Fibroblast of lung (primary cell): ENCODE data around the gene SDHB. TPM values are rescaled to one million over a fixed set of nuclear protein-coding genes. Genes with fewer than 3 reads are reported as not detected.

Source experiments
- DNase-seq, 2 donors: peaks; one replicate each; pipeline versions ENCODE4 v3.0.0 to v3.0.0-alpha.2; 2010; ENCODE audit warnings: low read depth in 2 of 2
- H2AFZ ChIP-seq: 2 replicates; pipeline ENCODE4 v1.5.1; 2012; ENCODE audit warnings: low read length, control low read depth, inconsistent platforms
- H3K27ac ChIP-seq: 2 replicates; pipeline ENCODE4 v1.5.1; 2011; ENCODE audit warnings: low read length, control low read depth; ENCODE audit not compliant: insufficient read depth
- H3K27me3 ChIP-seq: 2 replicates; pipeline ENCODE4 v1.5.1; 2011; ENCODE audit warnings: mild to moderate bottlenecking, low read length; ENCODE audit not compliant: control insufficient read depth, insufficient read depth
- H3K36me3 ChIP-seq: 2 replicates; pipeline ENCODE4 v1.5.1; 2011; ENCODE audit warnings: low read length; ENCODE audit not compliant: control insufficient read depth, insufficient read depth
- H3K4me1 ChIP-seq: 2 replicates; pipeline ENCODE4 v1.5.1; 2011; ENCODE audit warnings: low read length; ENCODE audit not compliant: control insufficient read depth, insufficient read depth; ENCODE audit errors: extremely low read depth
- H3K4me2 ChIP-seq: 2 replicates; pipeline ENCODE4 v1.5.1; 2011; ENCODE audit warnings: low read length, control low read depth; ENCODE audit not compliant: insufficient read depth; ENCODE audit errors: extremely low read depth
- H3K4me3 ChIP-seq, 4 experiments: fragments of 200-600 bp in 1 of 4; sonication (generic) in 1 of 4; replicated peaks in 1 of 4; 2 replicates each; pipeline ENCODE4 v1.5.1; 2011 to 2016; ENCODE audit warnings: low read length in 4 of 4, low read depth in 3 of 4, mild to moderate bottlenecking in 3 of 4, control low read depth in 2 of 4, inconsistent platforms in 1 of 4, mixed read lengths in 1 of 4; ENCODE audit not compliant: insufficient read depth in 1 of 4; ENCODE audit errors: control extremely low read depth in 1 of 4
- H3K79me2 ChIP-seq: 2 replicates; pipeline ENCODE4 v1.5.1; 2012; ENCODE audit warnings: mild to moderate bottlenecking, low read length, inconsistent platforms; ENCODE audit not compliant: control insufficient read depth, insufficient read depth
- H3K9ac ChIP-seq: 2 replicates; pipeline ENCODE4 v1.5.1; 2011; ENCODE audit warnings: mild to moderate bottlenecking, low read length, control low read depth; ENCODE audit not compliant: insufficient read depth
- H3K9me3 ChIP-seq: 2 replicates; pipeline ENCODE4 v1.5.1; 2012; ENCODE audit warnings: low read depth, low read length; ENCODE audit not compliant: control insufficient read depth, insufficient read depth
- H4K20me1 ChIP-seq: 2 replicates; pipeline ENCODE4 v1.5.1; 2011; ENCODE audit warnings: low read length; ENCODE audit not compliant: control insufficient read depth, insufficient read depth; ENCODE audit errors: extremely low read depth
- EZH2 ChIP-seq: IDR thresholded peaks from 2 replicates; pipeline ENCODE4 v1.5.1; 2012; ENCODE audit warnings: low read length, control low read depth, mild to moderate bottlenecking; ENCODE audit errors: missing control alignments
- polyA plus RNA-seq, 2 donors: library from polyadenylated mRNA; depleted of rRNA in 1 of 2; stranded (reverse) in 1 of 2; unstranded in 1 of 2; fragments of >200 nt; gene quantifications; 2 replicates each; pipeline ENCODE4 v1.2.1, GENCODE V29; 2011 to 2012; ENCODE audit warnings: missing spikeins in 1 of 2
- total RNA-seq: library from RNA; depleted of rRNA; stranded (reverse); fragments of >200 nt; gene quantifications from 2 replicates; pipeline ENCODE4 v1.2.1, GENCODE V29; 2014
- TF ChIP-seq, protein P1 (sequence below), 2 donors: IDR thresholded peaks in 1 of 2; conservative IDR thresholded peaks in 1 of 2; 1 replicate in 1 of 2; 2 replicates in 1 of 2; pipeline ENCODE4 v1.5.1; 2011 to 2012; ENCODE audit warnings: low read length in 2 of 2, control low read depth in 1 of 2, inconsistent platforms in 1 of 2, low read depth in 1 of 2, mild to moderate bottlenecking in 1 of 2

SDHB gene
- total and polyA plus RNA-seq, 2 donors (not counting 1 experiment from before 2014, with no cell fraction given), result 136 to 170 TPM

DNA sequence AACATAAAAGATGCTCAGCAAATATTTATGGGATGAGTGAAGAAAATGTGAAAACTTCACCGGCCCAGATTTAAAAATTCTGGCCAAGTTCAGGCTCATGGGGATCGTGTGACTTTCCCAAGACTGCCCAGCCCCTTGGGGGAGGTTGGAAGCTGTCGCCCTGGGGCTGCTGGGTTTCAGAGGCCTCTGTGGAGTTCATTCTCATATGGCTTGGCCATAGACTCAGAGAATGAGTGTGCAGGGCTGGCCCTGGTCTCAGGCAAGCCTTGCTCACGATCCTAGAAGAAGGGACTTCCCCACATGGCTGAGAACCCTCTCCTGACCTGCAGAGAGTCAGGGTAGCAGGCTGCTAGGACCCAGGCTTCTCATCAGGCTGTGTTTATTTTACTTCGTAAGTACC is 40.8 kb upstream of the SDHB start:
- Histone ChIP-seq H3K27ac (no peak overlapping the region), H2AFZ (no peak overlapping the region), H3K4me3 (no peak overlapping the region), H3K4me1 (no peaks in the 10 kb centered on the region), H4K20me1 (no peaks in the 10 kb centered on the region), H3K4me2 (no peak overlapping the region), H3K79me2 (no peaks in the 10 kb centered on the region), H3K9ac (no peak overlapping the region), H3K36me3 (no peaks in the 10 kb centered on the region), H3K9me3 (no peaks in the 10 kb centered on the region), H3K27me3 (peaks cover 3% of the 10 kb centered on the region)
- no peak for DNase-seq
- TF ChIP-seq, protein P1, sequence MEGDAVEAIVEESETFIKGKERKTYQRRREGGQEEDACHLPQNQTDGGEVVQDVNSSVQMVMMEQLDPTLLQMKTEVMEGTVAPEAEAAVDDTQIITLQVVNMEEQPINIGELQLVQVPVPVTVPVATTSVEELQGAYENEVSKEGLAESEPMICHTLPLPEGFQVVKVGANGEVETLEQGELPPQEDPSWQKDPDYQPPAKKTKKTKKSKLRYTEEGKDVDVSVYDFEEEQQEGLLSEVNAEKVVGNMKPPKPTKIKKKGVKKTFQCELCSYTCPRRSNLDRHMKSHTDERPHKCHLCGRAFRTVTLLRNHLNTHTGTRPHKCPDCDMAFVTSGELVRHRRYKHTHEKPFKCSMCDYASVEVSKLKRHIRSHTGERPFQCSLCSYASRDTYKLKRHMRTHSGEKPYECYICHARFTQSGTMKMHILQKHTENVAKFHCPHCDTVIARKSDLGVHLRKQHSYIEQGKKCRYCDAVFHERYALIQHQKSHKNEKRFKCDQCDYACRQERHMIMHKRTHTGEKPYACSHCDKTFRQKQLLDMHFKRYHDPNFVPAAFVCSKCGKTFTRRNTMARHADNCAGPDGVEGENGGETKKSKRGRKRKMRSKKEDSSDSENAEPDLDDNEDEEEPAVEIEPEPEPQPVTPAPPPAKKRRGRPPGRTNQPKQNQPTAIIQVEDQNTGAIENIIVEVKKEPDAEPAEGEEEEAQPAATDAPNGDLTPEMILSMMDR (conservative IDR thresholded peaks at IDR 0.05 in 1 of 2, IDR thresholded peaks at IDR 0.05 in 1 of 2; ENCODE audit: low read depth in 1 of 2, low read length in 2 of 2), result no peak
- no peak for TF ChIP-seq EZH2

DNA sequence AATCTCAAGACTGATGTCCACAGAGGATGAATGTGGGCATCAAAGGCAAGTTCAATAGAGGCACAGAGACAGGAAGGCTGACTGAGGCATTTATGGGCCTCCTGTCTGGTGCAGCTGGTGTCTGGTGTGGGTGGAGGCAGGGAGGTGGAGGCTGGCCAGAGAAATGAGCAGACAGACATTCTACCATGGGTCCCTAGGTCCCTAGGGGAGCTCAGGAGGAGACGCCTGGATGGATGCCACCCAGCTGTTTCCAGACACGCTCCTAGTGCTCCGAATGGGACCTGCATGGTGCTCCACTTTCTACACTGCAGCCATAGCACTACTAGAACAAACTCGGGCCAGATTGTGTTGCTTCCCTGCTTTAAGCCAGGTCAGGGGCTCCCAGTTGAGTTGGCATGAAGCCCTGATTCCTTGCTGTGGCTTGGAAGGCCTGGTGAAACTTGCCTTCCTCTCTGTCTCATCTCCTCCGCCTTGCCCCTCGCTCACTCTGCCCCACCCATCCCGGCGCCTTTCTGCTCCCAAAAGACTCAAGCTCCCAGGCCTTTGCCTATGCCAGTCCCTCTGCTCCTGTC is 40.1 kb upstream of the SDHB start:
- Histone ChIP-seq H3K79me2 (no peaks in the 10 kb centered on the region), H3K27me3 (peaks cover 3% of the 10 kb centered on the region), H3K9ac (no peak overlapping the region), H3K36me3 (no peaks in the 10 kb centered on the region), H3K9me3 (no peaks in the 10 kb centered on the region), H3K4me1 (no peaks in the 10 kb centered on the region), H4K20me1 (no peaks in the 10 kb centered on the region), H3K4me3 (no peak overlapping the region), H2AFZ (no peak overlapping the region), H3K27ac (no peak overlapping the region), H3K4me2 (no peak overlapping the region)
- DNase-seq, result no peak
- TF ChIP-seq, protein P1 (conservative IDR thresholded peaks at IDR 0.05 in 1 of 2, IDR thresholded peaks at IDR 0.05 in 1 of 2; ENCODE audit: low read depth in 1 of 2, low read length in 2 of 2), result no peak
- no peak for TF ChIP-seq EZH2

DNA sequence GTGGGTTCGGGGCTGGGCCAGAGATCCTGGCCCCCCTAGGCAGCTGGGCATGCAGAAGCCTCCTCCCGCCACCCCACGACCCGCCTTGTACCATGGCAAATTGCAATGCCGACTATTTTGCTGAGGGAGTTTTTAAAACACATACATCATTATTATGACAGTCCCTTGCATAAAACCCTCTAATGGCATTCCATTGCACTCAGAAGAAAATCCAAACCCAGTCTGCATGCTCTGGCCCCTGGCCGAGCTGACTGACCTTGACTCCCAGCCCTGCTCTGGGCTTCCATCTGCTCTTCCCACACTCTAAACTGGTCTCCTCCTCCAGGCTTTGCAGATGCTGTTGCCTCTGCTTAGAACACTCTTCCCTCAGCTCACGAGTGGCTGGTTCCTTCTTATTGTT is 37.4 kb upstream of the SDHB start:
- Histone ChIP-seq H3K27me3 (peaks cover 3% of the 10 kb centered on the region), H3K4me1 (no peaks in the 10 kb centered on the region), H3K4me2 (no peak overlapping the region), H3K4me3 (no peak overlapping the region), H2AFZ (no peak overlapping the region), H3K9ac (no peak overlapping the region), H3K9me3 (no peaks in the 10 kb centered on the region), H3K27ac (no peak overlapping the region), H3K36me3 (no peaks in the 10 kb centered on the region), H3K79me2 (no peaks in the 10 kb centered on the region), H4K20me1 (no peaks in the 10 kb centered on the region)
- no peak for DNase-seq
- no peak for TF ChIP-seq EZH2
- TF ChIP-seq, protein P1 (conservative IDR thresholded peaks at IDR 0.05 in 1 of 2, IDR thresholded peaks at IDR 0.05 in 1 of 2; ENCODE audit: low read depth in 1 of 2, low read length in 2 of 2), result no peak
